ENCODE results near the gene CFAP57.

- TF ChIP-seq POLR2A (IDR thresholded peaks at IDR 0.05), result no peak
- no peak for TF ChIP-seq CTCF (IDR thresholded peaks at IDR 0.05)
Observed at GRCh38 chr1:43293176-43293575, 121.0 kb downstream of the CFAP57 start.

Measured in uterus (tissue), 2 donors.